CD8-positive, alpha-beta memory T cell (primary cell): ENCODE data around the gene TRABD. TPM values are rescaled to one million over a fixed set of nuclear protein-coding genes. Genes with fewer than 3 reads are reported as not detected.
A peak's percentile ranks its signal among the peaks of the same experiment; 100 is the strongest.

Source experiments
- CTCF ChIA-PET: fragments of 350-600 bp; sonication (Branson Sonifier 250); formaldehyde crosslinking; loops from one replicate; lab custom pipeline; 2021; ENCODE audit warnings: antibody characterized with exemption; lab: Charles Lee
- POLR2A ChIA-PET: fragments of 350-600 bp; sonication (Branson Sonifier 250); formaldehyde crosslinking; loops from one replicate; lab custom pipeline; 2021; ENCODE audit warnings: antibody characterized with exemption; lab: Charles Lee
- DNase-seq, 5 donors: peaks; one replicate each; pipeline versions ENCODE4 v3.0.0 to v3.0.0-alpha.2; 2020 to 2022; ENCODE audit warnings: mixed read lengths in 1 of 5
- H3K27ac ChIP-seq: one replicate; pipeline ENCODE4 v1.7.0; 2013; ENCODE audit warnings: low read depth, mild to moderate bottlenecking, low read length, moderate library complexity
- H3K27me3 ChIP-seq: 2 replicates; pipeline ENCODE4 v1.7.0; 2013; ENCODE audit warnings: low read length, mild to moderate bottlenecking; ENCODE audit not compliant: insufficient read depth, poor library complexity, severe bottlenecking
- H3K36me3 ChIP-seq: 2 replicates; pipeline ENCODE4 v1.7.0; 2013; ENCODE audit warnings: mild to moderate bottlenecking, low read length, moderate library complexity; ENCODE audit not compliant: insufficient read depth
- H3K4me1 ChIP-seq: 2 replicates; pipeline ENCODE4 v1.7.0; 2013; ENCODE audit warnings: mild to moderate bottlenecking, low read length, moderate library complexity; ENCODE audit not compliant: insufficient read depth
- H3K4me3 ChIP-seq: 2 replicates; pipeline ENCODE4 v1.7.0; 2013; ENCODE audit warnings: mild to moderate bottlenecking, low read length
- H3K9me3 ChIP-seq: 2 replicates; pipeline ENCODE4 v1.7.0; 2013; ENCODE audit warnings: mild to moderate bottlenecking, low read length
- H3K27ac Mint-ChIP-seq, 8 donors: one replicate each; pipeline ENCODE4 v1.8.0; 2020 to 2021; ENCODE audit warnings: mixed read lengths in 8 of 8, mild to moderate bottlenecking in 6 of 8, inconsistent platforms in 3 of 8, moderate library complexity in 3 of 8
- H3K27me3 Mint-ChIP-seq, 2 donors: one replicate each; pipeline ENCODE4 v1.8.0; 2020 to 2021; ENCODE audit warnings: mixed read lengths in 2 of 2, mild to moderate bottlenecking in 1 of 2, moderate library complexity in 1 of 2
- H3K36me3 Mint-ChIP-seq, 3 donors: one replicate each; pipeline ENCODE4 v1.8.0; 2020 to 2021; ENCODE audit warnings: mixed read lengths in 3 of 3, inconsistent platforms in 1 of 3, mild to moderate bottlenecking in 1 of 3
- H3K4me1 Mint-ChIP-seq, 3 donors: one replicate each; pipeline ENCODE4 v1.8.0; 2020 to 2021; ENCODE audit warnings: mixed read lengths in 3 of 3, inconsistent platforms in 1 of 3, mild to moderate bottlenecking in 1 of 3
- H3K4me3 Mint-ChIP-seq, 7 donors: one replicate each; pipeline ENCODE4 v1.8.0; 2020 to 2021; ENCODE audit warnings: mixed read lengths in 7 of 7, mild to moderate bottlenecking in 6 of 7, moderate library complexity in 4 of 7, inconsistent platforms in 2 of 7
- H3K9me3 Mint-ChIP-seq, 5 donors: one replicate each; pipeline ENCODE4 v1.8.0; 2020 to 2022; ENCODE audit warnings: mixed read lengths in 5 of 5, mild to moderate bottlenecking in 3 of 5, moderate library complexity in 2 of 5, inconsistent platforms in 1 of 5
- polyA plus RNA-seq: library from polyadenylated mRNA; unstranded; fragments of 300-500 nt; fragmentation: Illumina TruSeq; gene quantifications from one replicate; pipeline ENCODE4 v1.2.3, GENCODE V29; 2021
- total RNA-seq, 2 experiments: library from RNA; stranded (reverse); gene quantifications; one replicate each; pipeline ENCODE4 v1.2.3, GENCODE V29; 2021

Gene TRABD
- total and polyA plus RNA-seq, 3 experiments from 2014 or later = 49.0 to 102 (median 96.2) TPM

DNA sequence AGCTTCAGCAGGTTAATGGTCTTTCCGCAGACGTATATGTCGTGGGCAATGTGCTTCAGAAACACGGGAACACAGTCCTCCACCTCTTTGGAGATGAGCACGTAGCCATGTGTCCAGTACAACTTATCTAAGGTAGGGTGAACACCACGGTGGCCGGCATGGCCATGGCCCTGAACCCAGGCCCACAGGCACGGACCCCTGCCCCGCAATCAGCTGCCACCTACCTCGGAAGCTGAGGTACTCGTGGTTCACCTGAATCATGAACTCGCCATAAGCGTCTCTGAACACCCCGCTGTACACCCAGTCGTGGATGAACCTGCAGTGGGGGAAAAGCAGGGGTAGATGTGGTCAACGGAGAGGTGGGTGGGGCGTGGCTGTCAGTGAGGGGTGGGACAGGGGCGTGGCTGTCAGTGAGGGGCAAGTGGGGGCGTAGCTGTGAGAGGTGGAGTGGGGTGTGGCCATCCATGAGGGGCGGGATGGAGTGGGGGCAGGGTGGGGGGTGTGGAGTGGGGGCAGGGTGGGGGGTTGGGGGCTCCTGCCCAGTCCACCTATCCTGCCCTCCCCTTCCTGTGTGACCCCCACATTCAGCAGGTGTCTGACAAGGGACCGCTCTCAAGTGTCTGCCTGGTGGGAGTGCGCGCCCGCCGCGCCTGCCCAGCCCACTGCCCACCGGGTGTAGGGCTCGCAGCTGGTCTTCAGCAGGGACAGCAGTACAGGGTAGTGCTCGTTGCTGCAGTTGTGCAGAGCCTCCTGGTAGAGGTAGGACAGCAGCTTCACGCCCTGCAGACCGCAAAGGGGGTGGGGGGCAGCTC lies 40.6 kb downstream of the TRABD start:
- Histone ChIP-seq H3K27ac (no peak overlapping the region), H3K4me3 (no peak overlapping the region), H3K4me1 (no peaks in the 10 kb centered on the region), H3K36me3 (peaks cover 45% of the 10 kb centered on the region), H3K27me3 (no peaks in the 10 kb centered on the region), H3K9me3 (no peaks in the 10 kb centered on the region)
- Mint-ChIP-seq H3K4me1 (peaks cover 0 to 5% (median 4%) of the 10 kb centered on the region in 3 donors), H3K27me3 (no peaks in the 10 kb centered on the region), H3K4me3 (no peak overlapping the region), H3K36me3 (peaks cover 3 to 76% (median 9%) of the 10 kb centered on the region in 3 donors), H3K27ac (no peak overlapping the region), H3K9me3 (no peaks in the 10 kb centered on the region)
- POLR2A ChIA-PET = no interaction called here
- no peak for DNase-seq
- CTCF ChIA-PET = interaction anchor here (1.8 kb wide), 1 partner anchor 15 kb away, joined by 8 read pairs; no protein-coding TSS in a partner anchor

DNA sequence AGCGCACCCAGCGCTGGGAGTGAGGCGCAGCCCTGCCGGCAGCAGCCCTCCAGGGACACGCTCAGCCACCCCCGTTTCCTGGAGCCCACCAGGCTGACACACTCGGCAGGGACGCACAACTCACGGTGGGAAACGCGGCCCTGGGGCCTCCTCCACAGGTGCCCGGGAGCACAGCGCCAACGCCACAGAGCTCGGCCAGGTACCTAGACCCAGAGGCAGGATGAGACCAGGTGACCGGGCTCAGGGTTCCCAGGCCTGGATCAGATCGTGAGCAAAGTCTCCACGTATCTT lies 41.1 kb downstream of the TRABD start:
- Histone ChIP-seq H3K9me3 (no peaks in the 10 kb centered on the region), H3K4me3 (no peak overlapping the region), H3K36me3 (peaks cover 39% of the 10 kb centered on the region), H3K27me3 (no peaks in the 10 kb centered on the region), H3K4me1 (no peaks in the 10 kb centered on the region), H3K27ac (no peak overlapping the region)
- H3K4me1 Mint-ChIP-seq = peaks cover 0 to 5% (median 4%) of the 10 kb centered on the region in 3 donors
- no peaks in the 10 kb centered on the region for H3K9me3 Mint-ChIP-seq
- no peak overlapping the region for H3K27ac Mint-ChIP-seq
- no peak overlapping the region for H3K4me3 Mint-ChIP-seq
- H3K36me3 Mint-ChIP-seq = peaks cover 3 to 72% (median 9%) of the 10 kb centered on the region in 3 donors
- no peaks in the 10 kb centered on the region for H3K27me3 Mint-ChIP-seq
- ChIA-PET CTCF (interaction anchor here (1.8 kb wide), 1 partner anchor 15 kb away, joined by 8 read pairs; no protein-coding TSS in a partner anchor), POLR2A (no interaction called here)
- DNase-seq = no peak

GRCh38 chr22:50227579-50228215 lies 42.0 kb downstream of the TRABD start:
- peaks cover 3 to 72% (median 9%) of the 10 kb centered on the region in 3 donors for H3K36me3 Mint-ChIP-seq

GRCh38 chr22:50228366-50228765 lies 42.7 kb downstream of the TRABD start:
- DNase-seq = no peak
- H3K27ac ChIP-seq = no peak overlapping the region
- H3K9me3 ChIP-seq = no peaks in the 10 kb centered on the region
- Mint-ChIP-seq H3K9me3 (no peaks in the 10 kb centered on the region), H3K4me3 (no peak overlapping the region), H3K36me3 (peaks cover 0 to 72% (median 12%) of the 10 kb centered on the region in 3 donors), H3K27me3 (no peaks in the 10 kb centered on the region), H3K27ac (peak overlapping the region in 1 of 8 donors; percentile 36), H3K4me1 (peaks cover 0 to 5% (median 4%) of the 10 kb centered on the region in 3 donors)
- no peaks in the 10 kb centered on the region for H3K27me3 ChIP-seq
- H3K36me3 ChIP-seq = peaks cover 25% of the 10 kb centered on the region
- no peaks in the 10 kb centered on the region for H3K4me1 ChIP-seq
- H3K4me3 ChIP-seq = no peak overlapping the region
- ChIA-PET POLR2A (no interaction called here), CTCF (interaction anchor here (1.1 to 1.2 kb wide), 2 partner anchors 15 to 79 kb away, joined by 4 read pairs; no protein-coding TSS in a partner anchor)

More at GRCh38 chr22:50227579-50228215, 42.0 kb downstream of the TRABD start:
- POLR2A ChIA-PET = no interaction called here
- Histone ChIP-seq H3K27me3 (no peaks in the 10 kb centered on the region), H3K4me3 (no peak overlapping the region), H3K27ac (no peak overlapping the region), H3K4me1 (no peaks in the 10 kb centered on the region), H3K36me3 (peaks cover 31% of the 10 kb centered on the region), H3K9me3 (no peaks in the 10 kb centered on the region)
- CTCF ChIA-PET = interaction anchor here (1.1 to 1.2 kb wide), 2 partner anchors 16 to 79 kb away, joined by 4 read pairs; no protein-coding TSS in a partner anchor
- peaks cover 0 to 5% (median 4%) of the 10 kb centered on the region in 3 donors for H3K4me1 Mint-ChIP-seq
- no peaks in the 10 kb centered on the region for H3K27me3 Mint-ChIP-seq
- no peaks in the 10 kb centered on the region for H3K9me3 Mint-ChIP-seq
- DNase-seq = no peak
- no peak overlapping the region for H3K4me3 Mint-ChIP-seq
- H3K27ac Mint-ChIP-seq = no peak overlapping the region

GRCh38 chr22:50229370-50229769 lies 43.7 kb downstream of the TRABD start:
- Histone ChIP-seq H3K27ac (no peak overlapping the region), H3K4me1 (no peaks in the 10 kb centered on the region), H3K4me3 (no peak overlapping the region), H3K9me3 (no peaks in the 10 kb centered on the region), H3K27me3 (no peaks in the 10 kb centered on the region), H3K36me3 (peaks cover 17% of the 10 kb centered on the region)
- H3K36me3 Mint-ChIP-seq = peaks cover 0 to 70% (median 12%) of the 10 kb centered on the region in 3 donors
- ChIA-PET CTCF (interaction anchor here (1.5 kb wide), 1 partner anchor 12 kb away, joined by 6 read pairs; no protein-coding TSS in a partner anchor), POLR2A (no interaction called here)
- peak overlapping the region in 1 of 7 donors; percentile 28 for H3K4me3 Mint-ChIP-seq
- no peak for DNase-seq
- peaks cover 6 to 9% (median 8%) of the 10 kb centered on the region in 3 donors for H3K4me1 Mint-ChIP-seq
- no peaks in the 10 kb centered on the region for H3K27me3 Mint-ChIP-seq
- H3K9me3 Mint-ChIP-seq = no peaks in the 10 kb centered on the region
- H3K27ac Mint-ChIP-seq = no peak overlapping the region

GRCh38 chr22:50232481-50233151 lies 46.9 kb downstream of the TRABD start:
- Histone ChIP-seq H3K9me3 (no peaks in the 10 kb centered on the region), H3K27ac (no peak overlapping the region), H3K36me3 (peaks cover 21% of the 10 kb centered on the region), H3K4me1 (no peaks in the 10 kb centered on the region), H3K4me3 (no peak overlapping the region), H3K27me3 (no peaks in the 10 kb centered on the region)
- CTCF ChIA-PET = no interaction called here
- H3K9me3 Mint-ChIP-seq = no peaks in the 10 kb centered on the region
- H3K27ac Mint-ChIP-seq = no peak overlapping the region
- peaks cover 0 to 68% (median 10%) of the 10 kb centered on the region in 3 donors for H3K36me3 Mint-ChIP-seq
- POLR2A ChIA-PET = no interaction called here
- no peak for DNase-seq
- peaks cover 11 to 25% (median 16%) of the 10 kb centered on the region in 3 donors for H3K4me1 Mint-ChIP-seq
- peak overlapping the region in 1 of 7 donors; percentile 5 for H3K4me3 Mint-ChIP-seq
- no peaks in the 10 kb centered on the region for H3K27me3 Mint-ChIP-seq

DNA sequence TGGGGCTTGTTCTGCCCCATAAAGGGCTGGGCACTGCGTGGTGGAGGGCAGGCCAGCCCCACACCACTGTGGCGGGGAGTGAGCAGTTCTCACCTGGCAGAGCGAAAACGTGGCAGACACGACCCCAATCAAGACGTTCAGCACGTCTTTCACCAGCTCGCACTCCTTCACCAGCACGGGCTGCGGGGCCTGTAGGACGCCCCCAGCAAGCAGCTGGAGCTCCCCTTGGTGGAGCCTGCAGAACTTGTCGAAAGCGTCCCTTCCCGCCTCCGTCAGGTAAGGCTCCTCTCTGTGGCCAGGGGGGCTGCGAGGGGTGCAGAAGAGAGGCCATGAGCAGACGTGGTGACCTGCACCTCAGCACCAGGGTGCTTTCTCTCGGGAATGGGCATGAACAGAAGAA lies 47.5 kb downstream of the TRABD start:
- CTCF ChIA-PET = no interaction called here

More for the DNA sequence above, 47.5 kb downstream of the TRABD start:
- H3K36me3 ChIP-seq = peaks cover 21% of the 10 kb centered on the region
- H3K4me1 ChIP-seq = no peaks in the 10 kb centered on the region
- no peak overlapping the region for H3K4me3 ChIP-seq
- H3K9me3 ChIP-seq = no peaks in the 10 kb centered on the region
- Mint-ChIP-seq H3K4me3 (no peak overlapping the region), H3K9me3 (no peaks in the 10 kb centered on the region), H3K27ac (peak overlapping the region in 1 of 8 donors; percentile 5), H3K27me3 (no peaks in the 10 kb centered on the region), H3K36me3 (peaks cover 0 to 69% (median 10%) of the 10 kb centered on the region in 3 donors), H3K4me1 (peaks cover 11 to 29% (median 16%) of the 10 kb centered on the region in 3 donors)
- H3K27ac ChIP-seq = no peak overlapping the region
- H3K27me3 ChIP-seq = no peaks in the 10 kb centered on the region
- no peak for DNase-seq
- POLR2A ChIA-PET = no interaction called here
